GM12864 (cell line): ENCODE measurements around the gene POU2F3.

Experiments used
- DNase-seq: peaks from one replicate; pipeline ENCODE4 v3.0.0-alpha.2; 2011; ENCODE audit warnings: low read depth
- H3K4me3 ChIP-seq: 2 replicates; pipeline ENCODE4 v1.5.1; 2011; ENCODE audit warnings: mild to moderate bottlenecking, low read depth, low read length, control low read depth
- TF ChIP-seq, protein P1 (sequence below): IDR thresholded peaks from 2 replicates; pipeline ENCODE4 v1.5.1; 2011; ENCODE audit warnings: low read depth, mild to moderate bottlenecking, moderate library complexity, low read length, control low read depth, inconsistent platforms; ENCODE audit errors: missing control alignments

The POU2F3 gene

DNA sequence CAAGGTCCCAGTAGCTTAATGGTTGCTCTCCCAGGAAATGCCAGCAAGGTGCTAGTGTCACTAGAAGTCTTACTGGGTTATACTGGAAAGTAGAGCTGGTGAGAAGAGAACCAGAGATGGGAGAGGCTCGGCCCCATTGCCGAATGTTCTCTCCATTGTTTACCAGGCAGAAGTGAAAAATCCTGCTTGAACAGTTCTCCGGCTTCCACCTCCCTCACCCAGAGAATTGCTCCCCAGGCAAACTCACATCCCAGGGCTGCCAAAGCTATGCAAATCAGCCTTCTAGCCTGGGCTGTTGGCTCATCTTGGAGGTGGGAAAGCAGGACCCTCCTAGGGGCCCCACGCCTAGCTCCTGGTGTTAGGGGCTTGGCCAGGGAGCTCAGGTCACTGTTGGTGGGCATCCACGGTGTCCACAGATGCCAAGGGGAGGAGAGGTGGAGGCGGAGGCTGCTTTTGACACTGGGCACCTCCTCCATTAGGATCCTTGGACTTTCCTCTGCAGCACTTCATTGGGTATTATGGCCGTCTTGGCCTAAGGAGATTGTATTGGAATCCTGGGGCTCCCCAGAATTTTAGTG, 20.1 kb downstream of the POU2F3 start:
- H3K4me3 ChIP-seq: no peak overlapping the region
- TF ChIP-seq, protein P1, sequence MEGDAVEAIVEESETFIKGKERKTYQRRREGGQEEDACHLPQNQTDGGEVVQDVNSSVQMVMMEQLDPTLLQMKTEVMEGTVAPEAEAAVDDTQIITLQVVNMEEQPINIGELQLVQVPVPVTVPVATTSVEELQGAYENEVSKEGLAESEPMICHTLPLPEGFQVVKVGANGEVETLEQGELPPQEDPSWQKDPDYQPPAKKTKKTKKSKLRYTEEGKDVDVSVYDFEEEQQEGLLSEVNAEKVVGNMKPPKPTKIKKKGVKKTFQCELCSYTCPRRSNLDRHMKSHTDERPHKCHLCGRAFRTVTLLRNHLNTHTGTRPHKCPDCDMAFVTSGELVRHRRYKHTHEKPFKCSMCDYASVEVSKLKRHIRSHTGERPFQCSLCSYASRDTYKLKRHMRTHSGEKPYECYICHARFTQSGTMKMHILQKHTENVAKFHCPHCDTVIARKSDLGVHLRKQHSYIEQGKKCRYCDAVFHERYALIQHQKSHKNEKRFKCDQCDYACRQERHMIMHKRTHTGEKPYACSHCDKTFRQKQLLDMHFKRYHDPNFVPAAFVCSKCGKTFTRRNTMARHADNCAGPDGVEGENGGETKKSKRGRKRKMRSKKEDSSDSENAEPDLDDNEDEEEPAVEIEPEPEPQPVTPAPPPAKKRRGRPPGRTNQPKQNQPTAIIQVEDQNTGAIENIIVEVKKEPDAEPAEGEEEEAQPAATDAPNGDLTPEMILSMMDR: no peak
- DNase-seq: no peak

DNA sequence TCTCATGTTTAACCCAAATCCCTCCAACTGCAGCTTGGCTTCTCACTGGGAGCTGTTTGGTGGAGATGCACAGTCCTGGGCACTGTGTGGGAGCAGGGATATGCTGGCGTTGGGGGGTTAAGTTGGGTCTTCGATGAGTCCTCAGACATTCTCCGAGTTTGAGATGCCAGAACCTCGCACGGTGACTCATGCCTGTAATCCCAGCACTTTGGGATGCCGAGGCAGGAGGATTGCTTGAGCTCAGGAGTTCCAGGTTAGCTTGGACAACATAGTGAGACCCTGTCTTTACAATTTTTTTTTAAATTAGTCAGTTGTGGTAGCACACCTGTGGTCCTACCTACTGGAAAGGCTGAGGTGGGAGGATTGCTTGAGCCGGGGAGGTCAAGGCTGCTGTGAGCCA, 20.7 kb downstream of the POU2F3 start:
- DNase-seq: no peak
- TF ChIP-seq, protein P1: no peak
- H3K4me3 ChIP-seq: no peak overlapping the region

DNA sequence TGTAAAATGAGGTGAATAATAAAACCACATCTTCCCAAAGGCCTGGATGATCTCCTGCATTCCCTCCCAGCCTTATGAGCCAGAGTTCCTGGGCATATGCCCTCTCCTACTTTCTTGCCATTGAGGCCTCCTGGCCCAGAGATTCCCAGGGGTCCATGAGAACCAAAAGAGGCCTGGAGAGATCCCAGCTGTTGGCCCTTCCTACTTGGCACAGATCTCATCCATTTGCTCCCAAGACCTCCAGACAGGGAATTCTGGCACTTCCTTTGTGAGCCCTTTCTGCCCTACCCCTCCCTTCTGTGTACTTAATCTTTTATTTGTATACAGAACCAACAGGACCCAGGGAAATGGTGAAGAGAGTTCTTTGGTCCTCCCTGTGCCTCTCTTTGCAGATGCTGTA, 21.4 kb downstream of the POU2F3 start:
- H3K4me3 ChIP-seq: no peak overlapping the region
- no peak for DNase-seq
- TF ChIP-seq, protein P1: no peak

DNA sequence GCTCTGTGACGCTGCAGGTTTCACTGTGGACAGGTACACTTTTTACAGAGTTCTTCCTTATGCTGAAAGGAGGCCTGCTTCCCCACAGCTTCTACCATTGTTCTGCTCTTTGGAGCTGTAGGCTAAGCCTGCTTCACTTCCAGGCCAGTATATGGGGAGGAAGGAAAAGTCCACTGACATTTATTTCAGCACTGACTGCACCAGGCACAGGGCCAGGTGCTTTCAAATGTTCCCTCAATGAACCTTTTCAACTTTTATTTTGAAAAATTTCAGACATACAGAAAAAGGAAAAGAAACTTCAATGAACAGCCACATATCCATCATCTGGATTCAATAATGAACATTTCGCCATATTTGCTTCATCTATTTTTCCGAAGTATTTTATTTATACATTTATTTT, 22.0 kb downstream of the POU2F3 start:
- DNase-seq: no peak
- H3K4me3 ChIP-seq: no peak overlapping the region
- TF ChIP-seq, protein P1: no peak

DNA sequence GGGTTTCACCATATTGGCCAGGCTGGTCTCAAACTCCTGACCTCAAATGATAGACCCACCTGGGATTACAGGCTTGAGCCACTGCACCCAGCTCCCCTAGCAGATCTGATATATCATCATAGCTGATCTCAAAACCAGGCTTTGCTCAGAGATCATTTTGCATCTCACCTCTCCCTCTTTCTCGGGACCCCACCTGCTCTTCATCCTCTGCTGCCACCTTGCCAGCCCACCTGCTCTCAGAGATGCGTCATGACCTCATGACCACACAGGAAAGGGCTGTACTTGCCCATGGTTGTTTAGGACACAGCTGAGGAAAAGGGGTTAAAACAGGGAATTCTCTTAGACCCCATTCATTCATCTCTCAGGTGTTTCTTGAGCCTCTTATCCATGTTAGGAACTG, 27.4 kb downstream of the POU2F3 start:
- no peak overlapping the region for H3K4me3 ChIP-seq
- TF ChIP-seq, protein P1: no peak
- no peak for DNase-seq

DNA sequence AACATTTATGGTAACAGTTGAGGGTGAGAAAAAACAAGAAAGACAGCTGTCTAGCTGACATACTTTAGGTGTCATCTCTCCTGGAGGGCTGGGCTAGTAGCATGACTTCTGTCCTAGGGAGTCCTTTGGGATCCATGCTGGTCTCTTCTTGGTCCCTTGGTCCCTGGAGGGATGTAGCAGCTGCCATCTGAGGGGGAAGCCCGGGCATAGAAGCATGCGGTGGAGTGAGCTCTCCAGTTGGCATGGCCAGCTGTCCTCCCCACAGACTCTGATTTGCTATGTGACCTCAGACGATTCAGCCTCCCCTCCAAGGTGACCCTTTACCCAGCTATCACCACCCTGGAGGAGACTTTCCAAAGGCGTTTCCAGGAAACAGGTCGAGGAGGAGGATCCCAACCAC, 28.7 kb downstream of the POU2F3 start:
- DNase-seq: no peak
- no peak overlapping the region for H3K4me3 ChIP-seq
- TF ChIP-seq, protein P1: no peak

DNA sequence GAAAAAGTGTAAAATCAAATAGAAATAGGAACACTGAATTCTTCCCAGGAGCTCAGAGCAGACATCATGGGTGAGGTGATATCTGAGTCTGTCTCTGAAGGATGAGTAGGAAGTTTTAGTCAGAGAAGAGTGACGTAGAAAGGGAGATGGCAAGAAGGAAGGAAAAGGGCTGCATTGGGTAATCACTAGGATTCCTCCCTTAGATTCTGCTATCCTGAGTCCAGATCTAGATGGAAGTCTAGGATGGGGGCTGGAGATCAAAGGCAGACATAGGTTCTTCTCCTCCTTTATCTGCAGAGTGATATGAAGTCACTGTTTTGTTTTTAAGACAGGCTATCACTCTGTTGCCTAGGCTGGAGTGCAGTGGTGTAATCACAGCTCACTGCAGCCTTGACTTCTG, 30.4 kb downstream of the POU2F3 start:
- DNase-seq: no peak
- no peak overlapping the region for H3K4me3 ChIP-seq
- TF ChIP-seq, protein P1: no peak
